Prostate gland (tissue), 2 donors: ENCODE measurements around the gene GEMIN7. TPM values are rescaled to one million over a fixed set of nuclear protein-coding genes. Genes with fewer than 3 reads are reported as not detected.

Experiments
- DNase-seq: peaks from one replicate; pipeline ENCODE4 v3.0.0-alpha.2; 2019; ENCODE audit warnings: low spot score
- H3K27ac ChIP-seq, 2 donors: fragments of 200-600 bp; sonication (generic); 2 replicates each; pipeline ENCODE4 v1.5.1; 2017 to 2019
- H3K27me3 ChIP-seq: fragments of 200-600 bp; sonication (generic); replicated peaks from 2 replicates; pipeline ENCODE4 v1.5.1; 2019; ENCODE audit not compliant: insufficient read depth
- H3K36me3 ChIP-seq, 2 donors: fragments of 200-600 bp; sonication (generic); 1 replicate in 1 of 2; 2 replicates in 1 of 2; pipeline versions ENCODE4 v1.5.1 to v1.8.1; 2017 to 2019
- H3K4me1 ChIP-seq: fragments of 200-600 bp; sonication (generic); replicated peaks from 2 replicates; pipeline ENCODE4 v1.5.1; 2019
- H3K4me3 ChIP-seq, 2 donors: fragments of 200-600 bp; sonication (generic); 2 replicates each; pipeline ENCODE4 v1.5.1; 2017 to 2019
- H3K9me3 ChIP-seq: fragments of 200-600 bp; sonication (generic); 2 replicates; pipeline ENCODE4 v1.5.1; 2017
- CTCF ChIP-seq, 4 experiments: fragments of 200-600 bp in 2 of 4; fragments of 450-650 bp in 2 of 4; sonication (generic) in 2 of 4; IDR thresholded peaks; 1 replicate in 3 of 4; 2 replicates in 1 of 4; pipeline ENCODE4 v1.5.1; 2016 to 2019; ENCODE audit warnings: antibody characterized with exemption in 4 of 4, mild to moderate bottlenecking in 2 of 4, moderate library complexity in 2 of 4
- POLR2A ChIP-seq: fragments of 450-650 bp; IDR thresholded peaks from one replicate; pipeline ENCODE4 v1.6.1; 2016; ENCODE audit warnings: antibody characterized with exemption, mild to moderate bottlenecking
- POLR2AphosphoS5 ChIP-seq: sonication (generic); formaldehyde crosslinking; IDR thresholded peaks from one replicate; pipeline ENCODE4 v1.6.1; 2017; ENCODE audit warnings: antibody characterized with exemption
- WGBS: methylation state at CpG from one replicate; pipeline ENCODE4 v1.1.5; 2018; 5-methylcytosine and 5-hydroxymethylcytosine counted together
- intact Hi-C: fragments of 100-400 bp; cut with DNase I; formaldehyde crosslinking; loops from one replicate; pipeline ENCODE4 v1.14.2; 2022
- total RNA-seq, 2 donors: library from RNA; depleted of rRNA; stranded (reverse); fragments of >200 nt; gene quantifications; one replicate each; pipeline ENCODE4 v1.1.0, GENCODE V29; 2016

Gene GEMIN7
- total RNA-seq, 2 donors from 2014 or later, result 13.9 to 41.0 TPM

- Histone ChIP-seq H3K9me3 (no peaks in the 10 kb centered on the region), H3K4me1 (peaks cover 35% of the 10 kb centered on the region), H3K27me3 (no peaks in the 10 kb centered on the region), H3K4me3 (no peak overlapping the region), H3K27ac (no peak overlapping the region), H3K36me3 (no peaks in the 10 kb centered on the region)
- TF ChIP-seq CTCF (IDR thresholded peaks at IDR 0.05) (no peak), POLR2A (no peak), POLR2AphosphoS5 (no peak)
- intact Hi-C loops, result no loop called here
- DNase-seq, result no peak
- whole genome bisulfite sequencing, result 80% methylated on average over 5 of the region's 5 CpGs
These were observed 15.6 kb downstream of the GEMIN7 start for GRCh38 chr19:45094707-45095106.

GRCh38 chr19:45095496-45096413 lies 16.7 kb downstream of the GEMIN7 start:
- Histone ChIP-seq H3K27ac (no peak overlapping the region), H3K9me3 (no peaks in the 10 kb centered on the region), H3K36me3 (no peaks in the 10 kb centered on the region), H3K4me1 (peaks cover 35% of the 10 kb centered on the region), H3K4me3 (no peak overlapping the region), H3K27me3 (no peaks in the 10 kb centered on the region)
- intact Hi-C loops, result no loop called here
- TF ChIP-seq CTCF (IDR thresholded peaks at IDR 0.05), result no peak
- no peak for TF ChIP-seq POLR2AphosphoS5
- no peak for TF ChIP-seq POLR2A
- no peak for DNase-seq
- 88% methylated on average over 14 of the region's 14 CpGs for WGBS

DNA sequence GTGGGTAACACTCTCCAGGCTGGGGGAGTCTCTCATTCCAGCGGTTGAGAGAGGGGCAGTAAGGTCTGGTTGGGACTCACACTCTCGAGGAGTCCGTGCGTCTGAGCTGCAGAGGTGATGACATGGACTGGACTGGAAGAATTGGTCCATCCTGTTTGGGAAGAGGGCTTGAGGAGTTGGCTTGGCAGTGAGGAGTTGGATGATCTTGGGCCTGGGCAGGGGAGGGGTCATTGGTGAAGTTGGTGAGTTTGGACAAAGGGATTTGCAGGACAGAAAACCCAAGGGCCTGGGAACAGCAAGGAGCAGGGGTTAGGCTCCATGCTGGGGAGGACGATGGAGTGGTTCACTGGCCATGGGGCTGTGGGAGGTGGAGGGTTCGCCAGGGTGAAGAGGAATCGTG lies 17.6 kb downstream of the GEMIN7 start:
- intact Hi-C loops, result no loop called here
- H3K4me3 ChIP-seq, result no peak overlapping the region
- peaks cover 36% of the 10 kb centered on the region for H3K4me1 ChIP-seq
- no peak overlapping the region for H3K27ac ChIP-seq
- TF ChIP-seq CTCF (IDR thresholded peaks at IDR 0.05), result no peak
- TF ChIP-seq POLR2A, result no peak
- TF ChIP-seq POLR2AphosphoS5, result no peak
- WGBS, result 87% methylated on average over 7 of the region's 7 CpGs
- no peaks in the 10 kb centered on the region for H3K27me3 ChIP-seq
- H3K36me3 ChIP-seq, result no peaks in the 10 kb centered on the region
- DNase-seq, result no peak
- no peaks in the 10 kb centered on the region for H3K9me3 ChIP-seq

DNA sequence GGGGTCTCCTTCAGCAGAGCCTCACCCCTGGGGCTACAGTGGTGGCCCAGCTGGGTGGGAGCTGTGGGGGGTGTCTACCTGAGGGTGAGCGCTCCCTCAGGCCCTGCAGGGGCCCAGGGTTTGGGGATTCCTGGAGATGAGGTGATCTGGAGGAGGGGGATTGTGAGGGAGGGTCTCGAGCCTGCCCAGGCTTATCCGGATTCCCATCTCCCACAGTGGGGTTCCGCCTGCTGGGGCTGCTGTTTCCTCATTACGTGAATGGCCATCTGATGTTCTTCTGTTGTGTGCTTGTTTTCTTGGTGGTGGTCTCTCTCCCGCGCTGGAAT lies 18.4 kb downstream of the GEMIN7 start:
- no peaks in the 10 kb centered on the region for H3K36me3 ChIP-seq
- no peak overlapping the region for H3K27ac ChIP-seq
- no peaks in the 10 kb centered on the region for H3K27me3 ChIP-seq
- TF ChIP-seq CTCF (IDR thresholded peaks at IDR 0.05), result no peak
- no peak for TF ChIP-seq POLR2AphosphoS5
- TF ChIP-seq POLR2A, result no peak
- intact Hi-C loops, result no loop called here
- H3K4me3 ChIP-seq, result no peak overlapping the region
- H3K9me3 ChIP-seq, result no peaks in the 10 kb centered on the region
- WGBS, result 84% methylated on average over 7 of the region's 7 CpGs
- H3K4me1 ChIP-seq, result peaks cover 37% of the 10 kb centered on the region
- DNase-seq, result no peak
